Ectodermal cell (in vitro differentiated cells): ENCODE data around the gene DCBLD1.

Source experiments
- H3K27ac ChIP-seq: 2 replicates; pipeline ENCODE4 v1.7.0; 2013; ENCODE audit warnings: mild to moderate bottlenecking, low read depth, low read length; ENCODE audit not compliant: insufficient read depth, poor library complexity, severe bottlenecking
- H3K27me3 ChIP-seq: 2 replicates; pipeline ENCODE4 v1.7.0; 2013; ENCODE audit warnings: mild to moderate bottlenecking, low read length; ENCODE audit not compliant: insufficient read depth, control insufficient read depth, poor library complexity, severe bottlenecking
- H3K36me3 ChIP-seq: one replicate; pipeline ENCODE4 v1.7.0; 2013; ENCODE audit warnings: low read length; ENCODE audit not compliant: control insufficient read depth, insufficient read depth
- H3K4me1 ChIP-seq: one replicate; pipeline ENCODE4 v1.7.0; 2013; ENCODE audit warnings: low read length; ENCODE audit not compliant: control insufficient read depth, insufficient read depth
- H3K4me3 ChIP-seq: 2 replicates; pipeline ENCODE4 v1.7.0; 2013; ENCODE audit warnings: low read depth, low read length, control low read depth; ENCODE audit not compliant: insufficient read depth
- H3K9me3 ChIP-seq: 2 replicates; pipeline ENCODE4 v1.7.0; 2013; ENCODE audit warnings: mild to moderate bottlenecking, low read length, moderate library complexity; ENCODE audit not compliant: control insufficient read depth
- WGBS, 2 experiments: methylation state at CpG; one replicate each; pipeline ENCODE4 v1.1.7; 2013; ENCODE audit warnings: missing lambda C conversion rate in 2 of 2; 5-methylcytosine and 5-hydroxymethylcytosine counted together

Gene DCBLD1

DNA sequence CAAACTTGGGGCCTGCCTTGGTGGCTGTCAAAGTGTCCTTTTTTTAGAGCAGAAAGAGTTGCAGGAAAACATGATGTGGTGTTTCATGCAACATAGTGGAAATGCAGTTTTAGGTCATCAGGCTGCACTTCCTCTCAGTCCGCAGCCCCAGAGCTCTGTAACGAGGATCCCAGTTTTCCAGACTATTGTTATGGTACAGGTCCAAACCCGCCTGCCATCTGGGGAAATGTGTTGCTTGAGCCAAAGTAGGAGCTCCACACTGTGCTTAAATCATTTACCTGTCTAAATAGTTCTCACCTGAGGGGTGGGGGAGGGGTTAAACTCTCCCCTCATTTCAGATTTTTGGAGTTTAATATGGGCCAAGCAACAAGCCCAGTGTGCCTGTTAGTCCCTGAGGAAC is 60.0 kb downstream of the DCBLD1 start:
- 88 to 92% methylated on average over 3 of the region's 3 CpGs for WGBS, 2 experiments
- H3K9me3 ChIP-seq, result no peaks in the 10 kb centered on the region
- H3K4me1 ChIP-seq, result no peaks in the 10 kb centered on the region
- H3K27me3 ChIP-seq, result no peaks in the 10 kb centered on the region
- no peak overlapping the region for H3K4me3 ChIP-seq
- H3K27ac ChIP-seq, result no peak overlapping the region
- no peaks in the 10 kb centered on the region for H3K36me3 ChIP-seq

DNA sequence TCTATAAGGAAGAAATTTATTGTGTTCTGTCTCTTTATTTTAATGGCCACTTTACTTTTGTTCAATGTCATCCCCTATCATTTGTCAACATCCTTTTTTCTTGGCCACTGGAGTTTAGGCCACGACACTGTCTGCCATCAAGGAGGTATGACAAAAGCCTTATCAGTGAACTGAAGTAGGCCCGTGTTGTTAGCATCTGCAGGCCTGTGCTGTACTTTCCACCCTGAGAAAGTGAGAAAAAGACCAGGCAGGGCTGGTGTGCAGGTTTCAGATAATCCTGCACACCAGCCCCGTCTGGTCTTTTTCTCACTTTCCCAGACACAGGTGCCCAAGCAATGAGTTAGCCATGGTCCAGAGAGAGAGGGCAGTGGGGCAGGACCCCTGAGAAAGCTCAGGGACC is 62.2 kb downstream of the DCBLD1 start:
- WGBS, 2 experiments, result 91 to 95% methylated on average over 3 of the region's 3 CpGs
- H3K27ac ChIP-seq, result no peak overlapping the region
- H3K9me3 ChIP-seq, result no peaks in the 10 kb centered on the region
- no peaks in the 10 kb centered on the region for H3K36me3 ChIP-seq
- no peaks in the 10 kb centered on the region for H3K27me3 ChIP-seq
- H3K4me1 ChIP-seq, result no peaks in the 10 kb centered on the region
- no peak overlapping the region for H3K4me3 ChIP-seq

- Histone ChIP-seq H3K9me3 (no peaks in the 10 kb centered on the region), H3K4me3 (no peak overlapping the region), H3K27ac (no peak overlapping the region), H3K36me3 (no peaks in the 10 kb centered on the region), H3K4me1 (no peaks in the 10 kb centered on the region), H3K27me3 (no peaks in the 10 kb centered on the region)
- WGBS, 2 experiments, result 96 to 100% methylated on average over 4 of the region's 4 CpGs
These were observed 62.7 kb downstream of the DCBLD1 start for GRCh38 chr6:117545161-117545595.

DNA sequence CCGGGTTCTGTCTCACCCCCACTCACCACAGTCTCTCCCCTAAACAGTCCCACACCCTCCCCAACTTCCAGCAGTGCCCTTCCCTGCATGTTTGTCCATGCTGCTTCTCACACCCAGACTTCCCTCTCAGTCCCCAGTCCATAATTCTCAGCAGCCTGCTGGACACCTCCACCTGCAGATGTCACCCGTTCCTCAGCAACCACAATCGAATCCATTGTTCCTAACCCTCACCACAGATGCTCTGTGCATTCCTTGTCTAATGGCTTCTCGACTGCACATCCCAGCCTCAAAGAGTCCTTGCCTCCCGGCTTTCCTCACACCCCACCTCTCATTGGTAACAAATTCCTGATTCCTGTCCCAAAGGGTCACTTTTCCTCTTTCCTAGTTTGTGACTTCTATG is 64.2 kb downstream of the DCBLD1 start:
- Histone ChIP-seq H3K36me3 (no peaks in the 10 kb centered on the region), H3K4me3 (no peak overlapping the region), H3K27ac (no peak overlapping the region), H3K27me3 (no peaks in the 10 kb centered on the region), H3K9me3 (no peaks in the 10 kb centered on the region), H3K4me1 (no peaks in the 10 kb centered on the region)
- WGBS, 2 experiments, result 86 to 88% methylated on average over 5 of the region's 5 CpGs

DNA sequence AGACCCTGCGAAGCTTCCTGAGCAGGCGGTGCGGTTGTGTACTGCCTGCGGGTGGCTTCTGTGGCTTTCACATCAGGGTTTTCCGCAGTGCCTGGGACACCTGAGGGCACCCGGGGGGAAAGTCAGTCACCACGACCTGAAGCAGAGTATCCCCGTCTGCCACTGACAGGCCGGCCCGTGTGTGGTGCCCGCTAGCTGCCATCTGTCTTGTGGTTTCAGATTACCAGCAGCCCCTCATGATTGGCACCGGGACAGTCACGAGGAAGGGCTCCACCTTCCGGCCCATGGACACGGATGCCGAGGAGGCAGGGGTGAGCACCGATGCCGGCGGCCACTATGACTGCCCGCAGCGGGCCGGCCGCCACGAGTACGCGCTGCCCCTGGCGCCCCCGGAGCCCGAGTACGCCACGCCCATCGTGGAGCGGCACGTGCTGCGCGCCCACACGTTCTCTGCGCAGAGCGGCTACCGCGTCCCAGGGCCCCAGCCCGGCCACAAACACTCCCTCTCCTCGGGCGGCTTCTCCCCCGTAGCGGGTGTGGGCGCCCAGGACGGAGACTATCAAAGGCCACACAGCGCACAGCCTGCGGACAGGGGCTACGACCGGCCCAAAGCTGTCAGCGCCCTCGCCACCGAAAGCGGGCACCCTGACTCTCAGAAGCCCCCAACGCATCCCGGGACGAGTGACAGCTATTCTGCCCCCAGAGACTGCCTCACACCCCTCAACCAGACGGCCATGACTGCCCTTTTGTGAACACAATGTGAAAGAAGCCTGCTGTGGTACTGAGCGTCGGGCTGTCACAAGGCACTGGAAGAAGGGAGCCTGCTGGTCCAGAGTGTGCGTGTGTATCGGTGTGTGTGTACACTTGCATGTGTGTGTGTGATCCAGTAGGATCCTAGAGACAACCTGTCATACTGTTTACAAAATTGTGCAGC is 65.5 kb downstream of the DCBLD1 start:
- Histone ChIP-seq H3K27me3 (no peaks in the 10 kb centered on the region), H3K27ac (no peak overlapping the region), H3K4me3 (no peak overlapping the region), H3K4me1 (no peaks in the 10 kb centered on the region), H3K36me3 (no peaks in the 10 kb centered on the region), H3K9me3 (no peaks in the 10 kb centered on the region)
- 92 to 94% methylated on average over 64 of the region's 64 CpGs for WGBS, 2 experiments

- WGBS, 2 experiments, result 82 to 84% methylated on average over 8 of the region's 8 CpGs
- H3K4me1 ChIP-seq, result no peaks in the 10 kb centered on the region
- H3K9me3 ChIP-seq, result no peaks in the 10 kb centered on the region
- H3K27me3 ChIP-seq, result no peaks in the 10 kb centered on the region
- H3K27ac ChIP-seq, result no peak overlapping the region
- H3K4me3 ChIP-seq, result no peak overlapping the region
- H3K36me3 ChIP-seq, result no peaks in the 10 kb centered on the region
These were observed 66.4 kb downstream of the DCBLD1 start for GRCh38 chr6:117548797-117549301.

DNA sequence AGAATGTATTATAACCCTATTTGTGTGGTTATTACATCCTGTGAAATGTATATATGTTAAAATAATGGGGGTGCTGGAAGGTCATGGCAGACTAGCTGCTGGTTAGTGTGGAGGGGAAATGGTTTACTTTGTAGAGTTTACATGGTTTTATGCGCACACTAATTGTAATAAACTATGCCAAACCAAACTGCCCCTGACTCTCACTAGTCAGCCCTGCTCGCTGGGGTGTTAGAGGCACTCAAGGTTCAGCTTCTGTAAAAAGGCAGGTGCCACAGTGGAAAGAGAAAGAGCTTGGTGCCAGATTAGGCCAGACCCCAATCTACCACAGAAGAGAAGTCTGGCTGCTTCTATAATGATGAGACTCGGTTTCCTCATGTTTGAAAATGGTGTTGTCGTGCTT is 67.1 kb downstream of the DCBLD1 start:
- H3K27ac ChIP-seq, result no peak overlapping the region
- 95 to 100% methylated on average over 3 to 4 of the region's 4 CpGs for WGBS, 2 experiments
- no peaks in the 10 kb centered on the region for H3K9me3 ChIP-seq
- H3K27me3 ChIP-seq, result no peaks in the 10 kb centered on the region
- H3K4me1 ChIP-seq, result no peaks in the 10 kb centered on the region
- H3K36me3 ChIP-seq, result no peaks in the 10 kb centered on the region
- H3K4me3 ChIP-seq, result no peak overlapping the region

DNA sequence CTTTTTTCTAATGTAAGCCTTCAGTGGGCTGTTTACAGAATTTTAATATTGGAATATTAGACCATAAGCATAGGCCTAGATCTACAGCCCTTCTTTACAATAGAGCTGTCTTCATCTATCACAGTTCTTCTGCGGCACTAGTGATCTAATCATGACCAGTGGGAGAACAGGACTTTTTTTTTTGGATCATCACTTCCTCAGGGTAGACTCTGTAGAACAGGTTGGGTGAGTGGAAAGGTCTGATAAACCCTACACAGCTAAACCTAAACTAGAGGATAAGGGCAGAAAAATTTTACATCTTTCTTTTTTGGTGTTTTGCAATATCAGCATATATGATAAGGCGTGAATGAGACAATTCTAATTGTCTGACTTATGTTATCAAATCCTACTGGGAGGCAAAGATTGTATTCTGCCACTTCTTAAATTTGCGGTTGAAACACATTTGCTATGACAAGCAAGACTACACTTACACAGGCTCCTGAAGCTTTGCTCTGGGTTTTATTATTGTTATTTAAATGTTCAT is 67.7 kb downstream of the DCBLD1 start:
- H3K27ac ChIP-seq, result no peak overlapping the region
- H3K4me3 ChIP-seq, result no peak overlapping the region
- 97 to 100% methylated on average over 3 of the region's 3 CpGs for WGBS, 2 experiments
- no peaks in the 10 kb centered on the region for H3K4me1 ChIP-seq
- no peaks in the 10 kb centered on the region for H3K36me3 ChIP-seq
- no peaks in the 10 kb centered on the region for H3K9me3 ChIP-seq
- no peaks in the 10 kb centered on the region for H3K27me3 ChIP-seq

DNA sequence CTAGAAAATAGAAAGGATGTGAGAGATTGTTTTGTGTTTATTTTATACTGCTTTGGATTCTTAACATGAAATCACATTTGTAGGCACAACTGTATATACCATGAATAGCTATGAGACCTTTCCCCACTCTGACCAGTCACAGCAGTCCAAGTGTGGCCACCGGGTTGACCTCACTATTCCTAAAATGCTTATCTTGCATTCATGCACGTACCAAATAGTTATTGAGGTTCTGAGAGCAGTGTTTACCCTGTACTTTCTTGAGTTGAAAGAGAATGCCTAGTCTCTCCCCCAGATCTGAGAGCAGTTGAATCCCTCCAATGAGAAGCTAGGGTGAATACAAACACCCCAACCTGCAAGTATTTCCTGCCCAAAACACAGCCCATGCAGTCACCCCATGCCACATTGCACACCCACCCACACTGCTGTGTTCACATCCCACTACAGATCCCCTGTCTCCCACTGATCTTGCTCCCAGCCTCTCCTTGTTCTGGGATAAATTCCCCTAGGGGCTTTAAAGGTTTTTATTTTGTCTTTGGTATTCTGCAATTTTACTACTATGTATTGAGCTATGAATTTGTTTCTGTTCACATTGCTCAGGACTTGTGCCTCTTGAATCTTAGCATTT is 68.3 kb downstream of the DCBLD1 start:
- Histone ChIP-seq H3K9me3 (no peaks in the 10 kb centered on the region), H3K4me1 (no peaks in the 10 kb centered on the region), H3K27ac (no peak overlapping the region), H3K36me3 (no peaks in the 10 kb centered on the region), H3K27me3 (no peaks in the 10 kb centered on the region), H3K4me3 (no peak overlapping the region)
- 88 to 89% methylated on average over 2 of the region's 2 CpGs for WGBS, 2 experiments

DNA sequence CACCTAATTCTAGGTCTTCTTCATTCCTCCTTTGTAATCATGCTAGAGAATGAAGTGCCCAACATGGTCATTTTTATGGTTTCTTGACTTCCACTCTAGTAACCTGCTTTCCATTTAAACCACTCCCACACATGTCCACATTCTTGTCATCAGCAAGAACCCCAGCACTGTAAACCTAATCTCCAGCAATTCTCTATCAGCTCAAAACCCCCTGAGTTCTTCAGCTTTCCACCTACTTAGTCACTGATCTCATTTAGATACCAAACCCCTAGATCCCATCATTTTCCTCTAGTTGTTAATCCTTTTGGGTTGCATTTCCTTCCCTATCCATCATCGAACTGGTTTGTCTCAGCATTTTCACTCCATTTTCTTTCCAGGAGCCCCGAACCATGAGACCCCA is 70.1 kb downstream of the DCBLD1 start:
- no peaks in the 10 kb centered on the region for H3K4me1 ChIP-seq

More for the DNA sequence above, 70.1 kb downstream of the DCBLD1 start:
- no peak overlapping the region for H3K4me3 ChIP-seq
- no peaks in the 10 kb centered on the region for H3K27me3 ChIP-seq
- no peaks in the 10 kb centered on the region for H3K36me3 ChIP-seq
- WGBS, 2 experiments, result 92% methylated on average over 2 of the region's 2 CpGs
- H3K9me3 ChIP-seq, result no peaks in the 10 kb centered on the region
- no peak overlapping the region for H3K27ac ChIP-seq
